GM12878 (cell line): ENCODE results near the gene EGFL8. TPM values are rescaled to one million over a fixed set of nuclear protein-coding genes. Genes with fewer than 3 reads are reported as not detected.

Source experiments
- CHD1 ChIP-seq: IDR thresholded peaks from 2 replicates; pipeline ENCODE4 v1.6.1; 2012; ENCODE audit warnings: low read depth, low read length, improper control_type of control experiment
- CHD2 ChIP-seq: IDR thresholded peaks from 2 replicates; pipeline ENCODE4 v1.6.1; 2011; ENCODE audit warnings: low read depth, low read length, improper control_type of control experiment, borderline replicate concordance
- DPF2 ChIP-seq: fragments of 450-650 bp; IDR thresholded peaks from 2 replicates; pipeline ENCODE4 v1.6.1; 2017; ENCODE audit warnings: mild to moderate bottlenecking
- MEF2B ChIP-seq: fragments of 450-650 bp; IDR thresholded peaks from 2 replicates; pipeline ENCODE4 v1.6.1; 2018; ENCODE audit warnings: mild to moderate bottlenecking, moderate library complexity; ENCODE audit not compliant: partially characterized antibody, poor library complexity, severe bottlenecking
- NR2F1 ChIP-seq: fragments of 450-650 bp; conservative IDR thresholded peaks from 2 replicates; pipeline ENCODE4 v1.6.1; 2017; ENCODE audit warnings: mild to moderate bottlenecking
- PAX8 ChIP-seq: fragments of 450-650 bp; IDR thresholded peaks from 2 replicates; pipeline ENCODE4 v1.6.1; 2017; ENCODE audit warnings: mild to moderate bottlenecking, moderate library complexity
- REST ChIP-seq: IDR thresholded peaks from 2 replicates; pipeline ENCODE4 v1.6.1; 2012; ENCODE audit warnings: mild to moderate bottlenecking, low read depth, low read length
- SKIL ChIP-seq: fragments of 450-650 bp; IDR thresholded peaks from 2 replicates; pipeline ENCODE4 v1.6.1; 2017; ENCODE audit warnings: mild to moderate bottlenecking, low read depth, inconsistent platforms; ENCODE audit not compliant: poor library complexity, severe bottlenecking
- SREBF2 ChIP-seq: IDR thresholded peaks from 2 replicates; pipeline ENCODE4 v1.6.1; 2012; ENCODE audit warnings: mild to moderate bottlenecking, low read length
- SRF ChIP-seq, 2 experiments: IDR thresholded peaks; 2 replicates each; pipeline ENCODE4 v1.6.1; 2011; ENCODE audit warnings: low read depth in 2 of 2, low read length in 2 of 2, mild to moderate bottlenecking in 1 of 2, moderate library complexity in 1 of 2
- TCF12 ChIP-seq: IDR thresholded peaks from 2 replicates; pipeline ENCODE4 v1.6.1; 2011; ENCODE audit warnings: low read depth, mild to moderate bottlenecking, low read length
- ZNF622 ChIP-seq: fragments of 450-650 bp; IDR thresholded peaks from 2 replicates; pipeline ENCODE4 v1.6.1; 2017; ENCODE audit warnings: mild to moderate bottlenecking, inconsistent platforms
- polyA plus RNA-seq, 11 experiments: library from polyadenylated mRNA; depleted of rRNA in 4 of 11; unstranded in 6 of 11; stranded (reverse) in 5 of 11; fragments of >200 nt; fragmentation: Nextera tagmentation in 4 of 11; fragmentation: Illumina TruSeq in 1 of 11; extraction: Ambion mirVana in 4 of 11; extraction: Trizol in 1 of 11; gene quantifications; 1 replicate in 1 of 11; 2 replicates in 10 of 11; pipeline versions ENCODE4 v1.2.1 to v1.2.3, GENCODE V29; 2011 to 2016; ENCODE audit warnings: inconsistent platforms in 2 of 11, missing spikeins in 2 of 11, low read depth in 1 of 11
- total RNA-seq, 4 experiments: library from RNA; depleted of rRNA in 3 of 4; stranded (reverse); fragments of >200 nt in 3 of 4; fragmentation: Illumina TruSeq in 1 of 4; extraction: Trizol in 1 of 4; gene quantifications; 2 replicates each; pipeline versions ENCODE4 v1.2.1 to v1.2.3, GENCODE V29; 2013 to 2021
- TF ChIP-seq, protein P1 (sequence below), 3 experiments: IDR thresholded peaks in 2 of 3; conservative IDR thresholded peaks in 1 of 3; 2 replicates each; pipeline ENCODE4 v1.5.1; 2011; ENCODE audit warnings: low read depth in 3 of 3, low read length in 3 of 3, mild to moderate bottlenecking in 3 of 3, control low read depth in 2 of 3, moderate library complexity in 2 of 3, inconsistent platforms in 1 of 3, mixed read lengths in 1 of 3; ENCODE audit not compliant: control insufficient read depth in 2 of 3, insufficient read depth in 1 of 3; ENCODE audit errors: extremely low read depth in 1 of 3
- TF ChIP-seq, protein P2 (sequence below): fragments of 450-650 bp; IDR thresholded peaks from 2 replicates; pipeline ENCODE4 v1.6.1; 2017; ENCODE audit warnings: mild to moderate bottlenecking
- TF ChIP-seq, protein P3 (sequence below): fragments of 450-650 bp; IDR thresholded peaks from 2 replicates; pipeline ENCODE4 v1.6.1; 2016; ENCODE audit warnings: mild to moderate bottlenecking, moderate library complexity, borderline replicate concordance

EGFL8 gene
- total and polyA plus RNA-seq, 10 of the 15 experiments (the other 5 are each of a cell fraction or from before 2014, with no cell fraction given): 0.07 to 3.5 (median 1.4) TPM

DNA sequence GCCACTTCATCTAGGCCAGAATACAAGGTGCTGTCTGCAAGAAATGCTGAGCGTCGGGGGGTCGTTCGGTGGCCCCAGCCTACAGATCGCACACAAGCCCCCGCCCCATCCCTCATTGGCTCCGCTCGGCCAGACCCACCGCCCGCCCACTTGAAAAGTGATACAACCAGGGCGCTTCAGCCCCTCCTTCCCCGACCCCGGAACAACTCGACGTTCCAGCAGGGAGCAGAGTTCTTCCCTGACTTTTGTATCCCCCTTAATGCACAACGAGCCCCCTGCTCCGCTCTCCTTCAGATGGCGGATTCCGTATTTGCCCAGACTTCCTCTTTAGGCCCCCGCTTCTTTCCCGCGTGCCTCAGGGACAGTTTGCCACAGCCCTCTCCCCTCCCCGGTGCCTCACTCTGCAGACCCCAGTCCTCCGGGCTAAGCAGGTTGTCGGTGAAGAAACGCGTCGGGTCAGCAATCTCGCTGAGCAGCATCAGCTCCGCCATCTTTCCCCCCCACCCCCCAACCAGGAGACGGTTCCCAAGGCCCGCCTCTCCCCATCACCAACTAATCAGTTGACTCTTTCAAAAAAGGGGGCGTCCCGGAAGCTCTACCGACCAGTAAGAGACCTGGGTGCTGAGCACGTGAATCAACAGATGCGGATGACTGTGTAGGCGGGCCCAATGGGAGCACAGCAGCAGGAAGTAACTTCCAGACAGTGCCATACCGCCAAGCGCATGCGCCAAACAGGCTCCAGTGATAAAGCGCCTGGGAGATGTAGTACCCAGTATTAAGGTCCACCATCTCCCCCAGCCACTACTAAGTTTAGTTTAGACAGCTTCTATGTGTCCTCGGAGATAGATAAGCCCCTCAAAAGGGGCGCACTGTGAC lies 36.4 kb upstream of the EGFL8 start, which contains the start of gene ATF6B (continued):
- TF ChIP-seq SKIL: no peak
- TF ChIP-seq NR2F1: no peak
- TF ChIP-seq MEF2B: no peak
- TF ChIP-seq, protein P1, sequence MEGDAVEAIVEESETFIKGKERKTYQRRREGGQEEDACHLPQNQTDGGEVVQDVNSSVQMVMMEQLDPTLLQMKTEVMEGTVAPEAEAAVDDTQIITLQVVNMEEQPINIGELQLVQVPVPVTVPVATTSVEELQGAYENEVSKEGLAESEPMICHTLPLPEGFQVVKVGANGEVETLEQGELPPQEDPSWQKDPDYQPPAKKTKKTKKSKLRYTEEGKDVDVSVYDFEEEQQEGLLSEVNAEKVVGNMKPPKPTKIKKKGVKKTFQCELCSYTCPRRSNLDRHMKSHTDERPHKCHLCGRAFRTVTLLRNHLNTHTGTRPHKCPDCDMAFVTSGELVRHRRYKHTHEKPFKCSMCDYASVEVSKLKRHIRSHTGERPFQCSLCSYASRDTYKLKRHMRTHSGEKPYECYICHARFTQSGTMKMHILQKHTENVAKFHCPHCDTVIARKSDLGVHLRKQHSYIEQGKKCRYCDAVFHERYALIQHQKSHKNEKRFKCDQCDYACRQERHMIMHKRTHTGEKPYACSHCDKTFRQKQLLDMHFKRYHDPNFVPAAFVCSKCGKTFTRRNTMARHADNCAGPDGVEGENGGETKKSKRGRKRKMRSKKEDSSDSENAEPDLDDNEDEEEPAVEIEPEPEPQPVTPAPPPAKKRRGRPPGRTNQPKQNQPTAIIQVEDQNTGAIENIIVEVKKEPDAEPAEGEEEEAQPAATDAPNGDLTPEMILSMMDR (IDR thresholded peaks at IDR 0.05 in 2 of 3, conservative IDR thresholded peaks at IDR 0.05 in 1 of 3; ENCODE audit: control insufficient read depth in 2 of 3, extremely low read depth in 1 of 3, insufficient read depth in 1 of 3, low read depth in 3 of 3, low read length in 3 of 3): no peak
- TF ChIP-seq TCF12: no peak
- TF ChIP-seq CHD1: no peak
- no peak for TF ChIP-seq ZNF622
- no peak for TF ChIP-seq PAX8
- no peak for TF ChIP-seq DPF2
- TF ChIP-seq, protein P2, sequence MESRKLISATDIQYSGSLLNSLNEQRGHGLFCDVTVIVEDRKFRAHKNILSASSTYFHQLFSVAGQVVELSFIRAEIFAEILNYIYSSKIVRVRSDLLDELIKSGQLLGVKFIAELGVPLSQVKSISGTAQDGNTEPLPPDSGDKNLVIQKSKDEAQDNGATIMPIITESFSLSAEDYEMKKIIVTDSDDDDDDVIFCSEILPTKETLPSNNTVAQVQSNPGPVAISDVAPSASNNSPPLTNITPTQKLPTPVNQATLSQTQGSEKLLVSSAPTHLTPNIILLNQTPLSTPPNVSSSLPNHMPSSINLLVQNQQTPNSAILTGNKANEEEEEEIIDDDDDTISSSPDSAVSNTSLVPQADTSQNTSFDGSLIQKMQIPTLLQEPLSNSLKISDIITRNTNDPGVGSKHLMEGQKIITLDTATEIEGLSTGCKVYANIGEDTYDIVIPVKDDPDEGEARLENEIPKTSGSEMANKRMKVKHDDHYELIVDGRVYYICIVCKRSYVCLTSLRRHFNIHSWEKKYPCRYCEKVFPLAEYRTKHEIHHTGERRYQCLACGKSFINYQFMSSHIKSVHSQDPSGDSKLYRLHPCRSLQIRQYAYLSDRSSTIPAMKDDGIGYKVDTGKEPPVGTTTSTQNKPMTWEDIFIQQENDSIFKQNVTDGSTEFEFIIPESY: no peak
- TF ChIP-seq SREBF2: no peak
- TF ChIP-seq, protein P3, sequence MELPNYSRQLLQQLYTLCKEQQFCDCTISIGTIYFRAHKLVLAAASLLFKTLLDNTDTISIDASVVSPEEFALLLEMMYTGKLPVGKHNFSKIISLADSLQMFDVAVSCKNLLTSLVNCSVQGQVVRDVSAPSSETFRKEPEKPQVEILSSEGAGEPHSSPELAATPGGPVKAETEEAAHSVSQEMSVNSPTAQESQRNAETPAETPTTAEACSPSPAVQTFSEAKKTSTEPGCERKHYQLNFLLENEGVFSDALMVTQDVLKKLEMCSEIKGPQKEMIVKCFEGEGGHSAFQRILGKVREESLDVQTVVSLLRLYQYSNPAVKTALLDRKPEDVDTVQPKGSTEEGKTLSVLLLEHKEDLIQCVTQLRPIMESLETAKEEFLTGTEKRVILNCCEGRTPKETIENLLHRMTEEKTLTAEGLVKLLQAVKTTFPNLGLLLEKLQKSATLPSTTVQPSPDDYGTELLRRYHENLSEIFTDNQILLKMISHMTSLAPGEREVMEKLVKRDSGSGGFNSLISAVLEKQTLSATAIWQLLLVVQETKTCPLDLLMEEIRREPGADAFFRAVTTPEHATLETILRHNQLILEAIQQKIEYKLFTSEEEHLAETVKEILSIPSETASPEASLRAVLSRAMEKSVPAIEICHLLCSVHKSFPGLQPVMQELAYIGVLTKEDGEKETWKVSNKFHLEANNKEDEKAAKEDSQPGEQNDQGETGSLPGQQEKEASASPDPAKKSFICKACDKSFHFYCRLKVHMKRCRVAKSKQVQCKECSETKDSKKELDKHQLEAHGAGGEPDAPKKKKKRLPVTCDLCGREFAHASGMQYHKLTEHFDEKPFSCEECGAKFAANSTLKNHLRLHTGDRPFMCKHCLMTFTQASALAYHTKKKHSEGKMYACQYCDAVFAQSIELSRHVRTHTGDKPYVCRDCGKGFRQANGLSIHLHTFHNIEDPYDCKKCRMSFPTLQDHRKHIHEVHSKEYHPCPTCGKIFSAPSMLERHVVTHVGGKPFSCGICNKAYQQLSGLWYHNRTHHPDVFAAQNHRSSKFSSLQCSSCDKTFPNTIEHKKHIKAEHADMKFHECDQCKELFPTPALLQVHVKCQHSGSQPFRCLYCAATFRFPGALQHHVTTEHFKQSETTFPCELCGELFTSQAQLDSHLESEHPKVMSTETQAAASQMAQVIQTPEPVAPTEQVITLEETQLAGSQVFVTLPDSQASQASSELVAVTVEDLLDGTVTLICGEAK: peak; percentile 60; the same call in 1 of the 2 replicates
- peak; percentile 85 for TF ChIP-seq CHD2
- no peak for TF ChIP-seq SRF (IDR thresholded peaks at IDR 0.05; ENCODE audit: low read depth in 2 of 2, low read length in 2 of 2)
- TF ChIP-seq REST: no peak
